Chondrocyte (in vitro differentiated cells): ENCODE data around the gene DYNLT3. TPM values are rescaled to one million over a fixed set of nuclear protein-coding genes. Genes with fewer than 3 reads are reported as not detected.

ENCODE experiments used
- DNase-seq: peaks from one replicate; pipeline ENCODE4 v3.0.0; 2021; ENCODE audit warnings: mixed read lengths, low spot score
- H3K27ac Mint-ChIP-seq: one replicate; pipeline ENCODE4 v1.8.0; 2021; ENCODE audit warnings: mild to moderate bottlenecking, moderate library complexity, mixed read lengths; ENCODE audit not compliant: unreplicated experiment
- H3K27me3 Mint-ChIP-seq: 2 replicates; pipeline ENCODE4 v1.8.0; 2021; ENCODE audit warnings: low read depth, mixed read lengths
- H3K36me3 Mint-ChIP-seq: 2 replicates; pipeline ENCODE4 v1.8.0; 2021; ENCODE audit warnings: low read depth, mixed read lengths
- H3K4me1 Mint-ChIP-seq: 2 replicates; pipeline ENCODE4 v1.8.0; 2021; ENCODE audit warnings: low read depth, mild to moderate bottlenecking, mixed read lengths
- H3K4me3 Mint-ChIP-seq: one replicate; pipeline ENCODE4 v1.8.0; 2021; ENCODE audit warnings: mild to moderate bottlenecking, moderate library complexity, mixed read lengths; ENCODE audit not compliant: unreplicated experiment
- H3K9me3 Mint-ChIP-seq: 2 replicates; pipeline ENCODE4 v1.8.0; 2021; ENCODE audit warnings: low read depth, mixed read lengths
- total RNA-seq: library from RNA; stranded (reverse); gene quantifications from 3 replicates; pipeline ENCODE4 v1.2.1, GENCODE V29; 2021
- TF ChIP-seq, protein P1 (sequence below): fragments of 200-600 bp; sonication (generic); IDR thresholded peaks from 2 replicates; pipeline ENCODE4 v1.5.0; 2021; ENCODE audit warnings: antibody characterized with exemption, mild to moderate bottlenecking, moderate library complexity

The DYNLT3 gene
- total RNA-seq, 1 donor from 2014 or later = 35.8 TPM

DNA sequence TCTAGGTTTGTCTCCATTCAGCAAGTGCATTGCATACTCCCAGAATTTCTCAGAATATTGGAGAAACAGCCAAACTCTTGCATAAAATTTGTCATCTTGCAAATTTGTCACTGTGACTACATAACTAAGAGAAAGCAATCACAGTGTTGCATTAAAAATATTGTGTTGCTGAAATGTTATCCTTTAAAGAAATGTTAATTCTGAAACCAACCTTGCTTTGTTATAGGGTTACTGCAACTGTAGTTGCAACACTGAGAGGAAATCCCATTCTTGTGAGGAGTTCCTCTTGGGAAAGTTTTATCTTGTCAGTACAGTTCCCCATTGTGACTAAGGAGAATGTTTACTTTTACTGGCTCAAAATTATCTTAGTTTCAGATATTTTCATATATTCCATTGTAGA lies 46.7 kb downstream of the DYNLT3 start:
- H3K4me1 Mint-ChIP-seq = no peaks in the 10 kb centered on the region
- H3K36me3 Mint-ChIP-seq = no peaks in the 10 kb centered on the region
- DNase-seq = no peak
- TF ChIP-seq, protein P1, sequence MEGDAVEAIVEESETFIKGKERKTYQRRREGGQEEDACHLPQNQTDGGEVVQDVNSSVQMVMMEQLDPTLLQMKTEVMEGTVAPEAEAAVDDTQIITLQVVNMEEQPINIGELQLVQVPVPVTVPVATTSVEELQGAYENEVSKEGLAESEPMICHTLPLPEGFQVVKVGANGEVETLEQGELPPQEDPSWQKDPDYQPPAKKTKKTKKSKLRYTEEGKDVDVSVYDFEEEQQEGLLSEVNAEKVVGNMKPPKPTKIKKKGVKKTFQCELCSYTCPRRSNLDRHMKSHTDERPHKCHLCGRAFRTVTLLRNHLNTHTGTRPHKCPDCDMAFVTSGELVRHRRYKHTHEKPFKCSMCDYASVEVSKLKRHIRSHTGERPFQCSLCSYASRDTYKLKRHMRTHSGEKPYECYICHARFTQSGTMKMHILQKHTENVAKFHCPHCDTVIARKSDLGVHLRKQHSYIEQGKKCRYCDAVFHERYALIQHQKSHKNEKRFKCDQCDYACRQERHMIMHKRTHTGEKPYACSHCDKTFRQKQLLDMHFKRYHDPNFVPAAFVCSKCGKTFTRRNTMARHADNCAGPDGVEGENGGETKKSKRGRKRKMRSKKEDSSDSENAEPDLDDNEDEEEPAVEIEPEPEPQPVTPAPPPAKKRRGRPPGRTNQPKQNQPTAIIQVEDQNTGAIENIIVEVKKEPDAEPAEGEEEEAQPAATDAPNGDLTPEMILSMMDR = no peak
- H3K27me3 Mint-ChIP-seq = no peaks in the 10 kb centered on the region
- no peak overlapping the region for H3K27ac Mint-ChIP-seq
- no peak overlapping the region for H3K4me3 Mint-ChIP-seq
- no peaks in the 10 kb centered on the region for H3K9me3 Mint-ChIP-seq

DNA sequence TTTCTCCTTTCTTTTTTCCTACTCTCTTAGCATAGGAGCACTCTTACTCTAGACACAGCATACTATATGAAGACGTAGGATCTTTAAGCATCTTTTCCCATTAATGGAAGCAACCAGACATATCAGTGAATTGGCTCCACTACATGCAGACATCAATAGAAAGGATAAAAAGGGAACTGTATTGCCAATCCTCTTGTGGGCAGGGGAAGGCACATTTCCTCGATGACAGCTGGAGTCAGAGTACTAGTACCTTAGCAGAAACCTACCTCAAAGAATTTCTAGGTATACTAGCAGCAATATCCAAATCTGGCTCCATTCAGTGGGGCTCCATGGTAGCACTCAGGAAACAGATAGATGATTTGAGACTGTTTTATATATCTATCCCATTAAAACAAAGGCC lies 47.4 kb downstream of the DYNLT3 start:
- TF ChIP-seq, protein P1 = no peak
- Mint-ChIP-seq H3K36me3 (no peaks in the 10 kb centered on the region), H3K4me1 (no peaks in the 10 kb centered on the region), H3K27me3 (no peaks in the 10 kb centered on the region), H3K27ac (no peak overlapping the region), H3K4me3 (no peak overlapping the region), H3K9me3 (no peaks in the 10 kb centered on the region)
- DNase-seq = no peak

DNA sequence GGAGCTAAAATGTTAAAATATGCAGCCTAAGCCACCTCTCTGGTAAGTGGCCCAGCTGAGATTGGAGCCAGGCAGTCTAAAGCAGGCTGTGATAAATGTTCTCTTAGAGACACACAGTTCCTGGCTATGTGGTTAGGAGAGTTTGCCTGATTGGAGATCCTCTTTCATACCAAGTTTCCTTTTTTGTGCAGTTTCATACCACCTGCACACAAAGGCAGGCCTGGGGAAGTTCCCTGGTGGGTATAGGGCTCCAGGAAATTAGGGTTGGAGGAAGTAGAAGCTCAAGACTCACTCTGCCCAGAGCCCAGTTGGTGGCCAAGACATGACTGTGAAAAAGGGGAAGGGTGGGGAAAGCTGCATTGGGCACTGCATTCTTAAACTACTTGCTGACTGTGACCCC lies 50.6 kb downstream of the DYNLT3 start:
- H3K27ac Mint-ChIP-seq = no peak overlapping the region
- H3K4me3 Mint-ChIP-seq = no peak overlapping the region
- H3K27me3 Mint-ChIP-seq = no peaks in the 10 kb centered on the region
- H3K4me1 Mint-ChIP-seq = no peaks in the 10 kb centered on the region
- TF ChIP-seq, protein P1 = no peak
- H3K9me3 Mint-ChIP-seq = no peaks in the 10 kb centered on the region
- no peak for DNase-seq
- H3K36me3 Mint-ChIP-seq = no peaks in the 10 kb centered on the region

DNA sequence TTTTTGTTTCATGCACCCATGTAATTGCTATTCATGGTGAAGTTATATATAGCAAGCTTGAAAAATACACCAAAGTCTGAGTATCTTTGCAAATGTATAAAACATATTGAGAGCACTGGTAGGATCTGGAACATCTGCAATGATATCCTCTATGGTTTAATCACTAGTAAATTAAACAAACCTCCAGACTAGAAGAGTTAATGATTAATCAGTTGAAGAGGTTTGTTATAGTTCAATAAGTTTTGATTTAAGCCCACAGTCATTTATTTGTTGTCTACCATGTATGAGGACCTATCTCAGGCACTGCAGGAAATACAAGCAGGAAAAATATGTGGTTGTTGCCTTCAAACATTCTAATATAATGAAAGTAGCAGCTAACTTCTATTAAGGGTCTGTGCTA lies 51.1 kb downstream of the DYNLT3 start:
- no peak overlapping the region for H3K4me3 Mint-ChIP-seq
- no peaks in the 10 kb centered on the region for H3K9me3 Mint-ChIP-seq
- no peaks in the 10 kb centered on the region for H3K4me1 Mint-ChIP-seq
- H3K36me3 Mint-ChIP-seq = no peaks in the 10 kb centered on the region
- H3K27ac Mint-ChIP-seq = no peak overlapping the region
- no peaks in the 10 kb centered on the region for H3K27me3 Mint-ChIP-seq
- TF ChIP-seq, protein P1 = no peak
- no peak for DNase-seq

Other genes with a start within 250 kb of the DYNLT3 start
- 0.07 TPM in 1 of 3 replicates, not detected in the others for gene XK, start 161.8 kb downstream of the DYNLT3 start, total RNA-seq
- gene CYBB, start 67.5 kb downstream of the DYNLT3 start, total RNA-seq = not detected in 3 replicates
- 0.26 to 0.92 TPM (median 0.27 TPM) in 3 replicates for gene SYTL5, start 159.0 kb upstream of the DYNLT3 start, total RNA-seq